ENCODE data around the gene GATC.

DNA sequence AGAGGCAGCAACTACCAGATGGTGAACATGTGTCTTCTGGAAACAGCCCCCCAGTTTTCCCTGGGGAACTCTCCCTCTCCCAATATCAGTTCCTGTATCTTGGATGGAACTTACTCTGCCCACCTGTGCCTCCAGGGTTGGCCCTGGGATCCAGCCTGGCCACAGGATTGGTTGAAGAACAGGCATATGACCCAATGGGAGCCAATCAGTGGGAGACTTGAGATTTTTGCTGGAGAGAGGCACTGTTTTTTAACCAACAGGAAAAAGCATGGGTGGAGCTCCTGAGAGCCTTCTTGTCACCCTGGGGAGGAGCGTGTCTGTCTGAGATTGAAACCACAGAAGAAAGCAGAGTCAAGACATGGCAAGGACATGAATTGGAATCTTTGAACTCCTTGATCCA is 42.0 kb upstream of the GATC start:
- TF ChIP-seq, protein P1, sequence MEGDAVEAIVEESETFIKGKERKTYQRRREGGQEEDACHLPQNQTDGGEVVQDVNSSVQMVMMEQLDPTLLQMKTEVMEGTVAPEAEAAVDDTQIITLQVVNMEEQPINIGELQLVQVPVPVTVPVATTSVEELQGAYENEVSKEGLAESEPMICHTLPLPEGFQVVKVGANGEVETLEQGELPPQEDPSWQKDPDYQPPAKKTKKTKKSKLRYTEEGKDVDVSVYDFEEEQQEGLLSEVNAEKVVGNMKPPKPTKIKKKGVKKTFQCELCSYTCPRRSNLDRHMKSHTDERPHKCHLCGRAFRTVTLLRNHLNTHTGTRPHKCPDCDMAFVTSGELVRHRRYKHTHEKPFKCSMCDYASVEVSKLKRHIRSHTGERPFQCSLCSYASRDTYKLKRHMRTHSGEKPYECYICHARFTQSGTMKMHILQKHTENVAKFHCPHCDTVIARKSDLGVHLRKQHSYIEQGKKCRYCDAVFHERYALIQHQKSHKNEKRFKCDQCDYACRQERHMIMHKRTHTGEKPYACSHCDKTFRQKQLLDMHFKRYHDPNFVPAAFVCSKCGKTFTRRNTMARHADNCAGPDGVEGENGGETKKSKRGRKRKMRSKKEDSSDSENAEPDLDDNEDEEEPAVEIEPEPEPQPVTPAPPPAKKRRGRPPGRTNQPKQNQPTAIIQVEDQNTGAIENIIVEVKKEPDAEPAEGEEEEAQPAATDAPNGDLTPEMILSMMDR (IDR thresholded peaks at IDR 0.05; ENCODE audit: borderline replicate concordance, extremely low read depth, low read length, poor library complexity, severe bottlenecking): no peak
- no peak for TF ChIP-seq EZH2 (IDR thresholded peaks at IDR 0.05; ENCODE audit: borderline replicate concordance, low read depth, low read length, severe bottlenecking)

All from DND-41 (cell line).